ENCODE measurements around the gene HMG20A. TPM values are rescaled to one million over a fixed set of nuclear protein-coding genes. Genes with fewer than 3 reads are reported as not detected.
A peak's percentile ranks its signal among the peaks of the same experiment; 100 is the strongest.

The HMG20A gene
- total RNA-seq, 1 experiment from 2014 or later: 54.0 TPM

DNA sequence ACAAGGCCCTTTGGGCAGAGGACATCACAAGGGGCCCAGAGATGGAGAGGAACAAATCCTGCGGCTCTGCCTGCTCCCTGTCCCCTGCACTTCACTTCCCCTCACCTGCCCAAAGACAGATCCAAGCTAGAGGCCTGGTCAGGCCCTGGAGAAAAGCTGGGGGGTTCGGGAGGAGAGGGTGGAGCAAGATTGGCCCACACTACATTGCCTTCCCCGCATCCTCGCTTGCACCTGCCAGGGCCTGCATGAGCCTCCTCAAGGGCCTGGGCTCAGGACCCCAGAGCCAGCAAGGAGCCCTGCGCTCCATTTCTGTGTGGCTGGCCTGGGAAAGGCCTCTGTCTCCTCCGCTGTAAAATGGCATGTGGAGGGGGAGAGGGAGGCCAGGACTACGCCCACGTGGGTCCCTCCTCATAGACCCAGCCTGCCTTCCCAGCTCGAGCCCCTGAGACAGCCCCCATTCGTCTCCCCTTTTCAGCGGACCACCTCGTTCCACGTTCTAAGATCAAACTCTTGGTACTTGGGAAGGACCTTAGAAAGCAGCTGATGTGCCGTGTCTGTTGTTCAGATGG, 106.0 kb downstream of the HMG20A start:
- no peak overlapping the region for H3K4me3 ChIP-seq (ENCODE audit: low read depth in 2 of 2, low read length in 2 of 2)
- no peak for TF ChIP-seq POLR2AphosphoS5 (IDR thresholded peaks at IDR 0.05; ENCODE audit: low read depth, low read length)
- TF ChIP-seq SIN3A (IDR thresholded peaks at IDR 0.05; ENCODE audit: borderline replicate concordance, insufficient read depth, low read depth, low read length): no peak
- TF ChIP-seq, protein P1, sequence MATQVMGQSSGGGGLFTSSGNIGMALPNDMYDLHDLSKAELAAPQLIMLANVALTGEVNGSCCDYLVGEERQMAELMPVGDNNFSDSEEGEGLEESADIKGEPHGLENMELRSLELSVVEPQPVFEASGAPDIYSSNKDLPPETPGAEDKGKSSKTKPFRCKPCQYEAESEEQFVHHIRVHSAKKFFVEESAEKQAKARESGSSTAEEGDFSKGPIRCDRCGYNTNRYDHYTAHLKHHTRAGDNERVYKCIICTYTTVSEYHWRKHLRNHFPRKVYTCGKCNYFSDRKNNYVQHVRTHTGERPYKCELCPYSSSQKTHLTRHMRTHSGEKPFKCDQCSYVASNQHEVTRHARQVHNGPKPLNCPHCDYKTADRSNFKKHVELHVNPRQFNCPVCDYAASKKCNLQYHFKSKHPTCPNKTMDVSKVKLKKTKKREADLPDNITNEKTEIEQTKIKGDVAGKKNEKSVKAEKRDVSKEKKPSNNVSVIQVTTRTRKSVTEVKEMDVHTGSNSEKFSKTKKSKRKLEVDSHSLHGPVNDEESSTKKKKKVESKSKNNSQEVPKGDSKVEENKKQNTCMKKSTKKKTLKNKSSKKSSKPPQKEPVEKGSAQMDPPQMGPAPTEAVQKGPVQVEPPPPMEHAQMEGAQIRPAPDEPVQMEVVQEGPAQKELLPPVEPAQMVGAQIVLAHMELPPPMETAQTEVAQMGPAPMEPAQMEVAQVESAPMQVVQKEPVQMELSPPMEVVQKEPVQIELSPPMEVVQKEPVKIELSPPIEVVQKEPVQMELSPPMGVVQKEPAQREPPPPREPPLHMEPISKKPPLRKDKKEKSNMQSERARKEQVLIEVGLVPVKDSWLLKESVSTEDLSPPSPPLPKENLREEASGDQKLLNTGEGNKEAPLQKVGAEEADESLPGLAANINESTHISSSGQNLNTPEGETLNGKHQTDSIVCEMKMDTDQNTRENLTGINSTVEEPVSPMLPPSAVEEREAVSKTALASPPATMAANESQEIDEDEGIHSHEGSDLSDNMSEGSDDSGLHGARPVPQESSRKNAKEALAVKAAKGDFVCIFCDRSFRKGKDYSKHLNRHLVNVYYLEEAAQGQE (IDR thresholded peaks at IDR 0.05; ENCODE audit: insufficient read depth in 1 of 2, low read depth in 2 of 2, low read length in 1 of 2): no peak
- TF ChIP-seq TCF7L2 (IDR thresholded peaks at IDR 0.05; ENCODE audit: low read depth, low read length): no peak
- TF ChIP-seq, protein P2, sequence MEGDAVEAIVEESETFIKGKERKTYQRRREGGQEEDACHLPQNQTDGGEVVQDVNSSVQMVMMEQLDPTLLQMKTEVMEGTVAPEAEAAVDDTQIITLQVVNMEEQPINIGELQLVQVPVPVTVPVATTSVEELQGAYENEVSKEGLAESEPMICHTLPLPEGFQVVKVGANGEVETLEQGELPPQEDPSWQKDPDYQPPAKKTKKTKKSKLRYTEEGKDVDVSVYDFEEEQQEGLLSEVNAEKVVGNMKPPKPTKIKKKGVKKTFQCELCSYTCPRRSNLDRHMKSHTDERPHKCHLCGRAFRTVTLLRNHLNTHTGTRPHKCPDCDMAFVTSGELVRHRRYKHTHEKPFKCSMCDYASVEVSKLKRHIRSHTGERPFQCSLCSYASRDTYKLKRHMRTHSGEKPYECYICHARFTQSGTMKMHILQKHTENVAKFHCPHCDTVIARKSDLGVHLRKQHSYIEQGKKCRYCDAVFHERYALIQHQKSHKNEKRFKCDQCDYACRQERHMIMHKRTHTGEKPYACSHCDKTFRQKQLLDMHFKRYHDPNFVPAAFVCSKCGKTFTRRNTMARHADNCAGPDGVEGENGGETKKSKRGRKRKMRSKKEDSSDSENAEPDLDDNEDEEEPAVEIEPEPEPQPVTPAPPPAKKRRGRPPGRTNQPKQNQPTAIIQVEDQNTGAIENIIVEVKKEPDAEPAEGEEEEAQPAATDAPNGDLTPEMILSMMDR (IDR thresholded peaks at IDR 0.05): no peak
- no peaks in the 10 kb centered on the region for H3K36me3 ChIP-seq (ENCODE audit: control insufficient read depth, insufficient read depth, low read length)
- H3K27ac ChIP-seq (ENCODE audit: low read length): peak overlapping the region; percentile 44
- ATAC-seq (no peak), DNase-seq (ENCODE audit: low read depth, low spot score) (no peak)
- peaks cover 8% of the 10 kb centered on the region; the same call in 1 of the 2 replicates for H3K4me1 ChIP-seq (ENCODE audit: control insufficient read depth, insufficient read depth, low read length)
- intact Hi-C loops (cut with micrococcal nuclease; ENCODE audit: unreplicated experiment) (no loop called here), in situ Hi-C loops (cut with HindIII; ENCODE audit: low pct_unique_long_range_greater_than_20kb, low sequenced_read_pairs) (no loop called here)
- H3K9me3 ChIP-seq (ENCODE audit: control insufficient read depth, insufficient read depth, low read depth, low read length): no peaks in the 10 kb centered on the region
- POLR2A ChIA-PET: interaction anchor here (0.6 kb wide), 1 partner anchor 439 kb away, joined by 3 read pairs; no protein-coding TSS in a partner anchor
- CTCF ChIA-PET: no interaction called here
- H3K27me3 ChIP-seq (ENCODE audit: control insufficient read depth, insufficient read depth, low read length): no peaks in the 10 kb centered on the region
- BruUV-seq (replicated peaks): no TSS peak

DNA sequence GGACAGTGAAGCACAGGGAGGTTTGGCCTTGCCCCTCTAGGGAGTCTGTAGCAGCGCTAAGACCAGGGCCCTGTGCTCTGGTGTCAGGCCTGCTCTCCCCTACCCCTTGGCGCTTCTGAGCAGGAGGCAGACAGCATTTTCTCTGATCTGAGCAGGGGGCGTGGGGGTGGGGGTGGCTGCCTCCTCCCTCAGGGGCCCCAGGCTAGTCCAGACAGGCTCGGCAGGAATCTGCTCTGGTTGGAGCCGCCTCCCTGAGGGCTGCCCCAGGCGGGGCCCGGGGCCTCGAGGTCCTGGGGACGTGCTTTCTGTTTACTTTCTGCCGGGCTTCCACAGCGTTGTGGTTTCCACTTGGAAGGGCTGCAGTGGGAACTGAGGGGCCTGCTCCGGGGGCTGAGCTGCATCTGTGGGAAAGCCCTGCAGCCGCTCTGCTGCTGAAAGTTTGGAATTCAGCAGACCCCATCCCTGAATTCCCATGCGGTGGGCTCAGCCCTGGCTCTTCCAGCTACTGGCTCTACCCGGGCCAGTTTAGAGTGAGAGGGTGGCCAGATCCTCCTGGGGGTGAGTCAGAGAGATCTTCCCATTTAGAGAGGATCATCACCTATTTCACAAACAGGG, 106.6 kb downstream of the HMG20A start:
- no peak for DNase-seq (ENCODE audit: low read depth, low spot score)
- no TSS peak for BruUV-seq (replicated peaks)
- Histone ChIP-seq H3K27me3 (ENCODE audit: control insufficient read depth, insufficient read depth, low read length) (no peaks in the 10 kb centered on the region), H3K4me1 (ENCODE audit: control insufficient read depth, insufficient read depth, low read length) (peaks cover 8% of the 10 kb centered on the region; the same call in 1 of the 2 replicates), H3K36me3 (ENCODE audit: control insufficient read depth, insufficient read depth, low read length) (no peaks in the 10 kb centered on the region), H3K27ac (ENCODE audit: low read length) (peak overlapping the region; percentile 44), H3K4me3 (ENCODE audit: low read depth in 2 of 2, low read length in 2 of 2) (no peak overlapping the region), H3K9me3 (ENCODE audit: control insufficient read depth, insufficient read depth, low read depth, low read length) (no peaks in the 10 kb centered on the region)
- CTCF ChIA-PET: no interaction called here
- ATAC-seq: peak; percentile 63
- POLR2A ChIA-PET: interaction anchor here (0.6 kb wide), 1 partner anchor 439 kb away, joined by 3 read pairs; no protein-coding TSS in a partner anchor
- intact Hi-C loops (cut with micrococcal nuclease; ENCODE audit: unreplicated experiment) (no loop called here), in situ Hi-C loops (cut with HindIII; ENCODE audit: low pct_unique_long_range_greater_than_20kb, low sequenced_read_pairs) (no loop called here)
- TF ChIP-seq, protein P2 (IDR thresholded peaks at IDR 0.05): no peak
- TF ChIP-seq, protein P1 (IDR thresholded peaks at IDR 0.05; ENCODE audit: insufficient read depth in 1 of 2, low read depth in 2 of 2, low read length in 1 of 2): no peak
- TF ChIP-seq TCF7L2 (IDR thresholded peaks at IDR 0.05; ENCODE audit: low read depth, low read length): no peak
- TF ChIP-seq POLR2AphosphoS5 (IDR thresholded peaks at IDR 0.05; ENCODE audit: low read depth, low read length): no peak
- no peak for TF ChIP-seq SIN3A (IDR thresholded peaks at IDR 0.05; ENCODE audit: borderline replicate concordance, insufficient read depth, low read depth, low read length)

All from Panc1 (cell line).